ENCODE results near the gene DTHD1. TPM values are rescaled to one million over a fixed set of nuclear protein-coding genes. Genes with fewer than 3 reads are reported as not detected.

Gene DTHD1
- polyA plus RNA-seq, 1 donor (not counting 4 experiments of a cell fraction or from before 2014, with no cell fraction given) = not detected

DNA sequence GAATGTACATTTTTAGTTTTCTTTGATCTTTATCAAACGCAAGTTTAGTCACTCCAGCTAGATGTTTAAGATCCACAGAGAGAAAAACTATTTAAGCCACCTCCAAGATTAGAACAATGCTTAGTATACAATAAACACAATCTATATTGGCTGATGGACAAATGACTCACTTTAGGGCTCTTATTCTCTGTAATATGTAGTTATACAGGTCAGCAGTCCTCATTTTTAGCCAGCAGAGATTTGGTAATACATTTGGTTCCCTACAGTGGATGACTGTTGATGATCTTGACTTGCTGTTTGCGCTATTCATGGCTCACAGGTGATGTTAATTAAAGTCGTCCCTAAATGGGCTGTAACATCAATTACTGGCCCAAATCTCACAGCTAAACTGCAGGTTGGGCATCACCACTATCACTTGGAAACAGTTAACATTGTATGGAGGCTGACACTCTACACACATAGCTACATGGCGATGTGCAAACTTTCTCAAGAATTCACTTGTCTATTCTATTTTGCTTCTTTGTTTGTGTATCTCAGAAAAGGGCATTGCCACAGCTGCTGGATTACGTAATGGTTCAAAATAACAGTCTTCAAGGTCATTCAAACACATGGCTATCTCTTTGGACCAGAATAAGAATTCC is 11.8 kb upstream of the DTHD1 start:
- Histone ChIP-seq H3K4me2 (ENCODE audit: control insufficient read depth, extremely low read depth, insufficient read depth, low read depth, low read length) (no peak overlapping the region), H3K9me1 (ENCODE audit: control insufficient read depth, extremely low read depth, insufficient read depth, low read length) (no peaks in the 10 kb centered on the region), H3K27ac (ENCODE audit: control insufficient read depth, insufficient read depth, low read length) (no peak overlapping the region), H3K27me3 (ENCODE audit: control insufficient read depth, extremely low read depth, insufficient read depth, low read length) (no peaks in the 10 kb centered on the region), H2AFZ (ENCODE audit: control insufficient read depth, low read length) (no peak overlapping the region), H4K20me1 (ENCODE audit: control insufficient read depth, extremely low read depth, insufficient read depth, low read length) (no peaks in the 10 kb centered on the region), H3K36me3 (ENCODE audit: control insufficient read depth in 2 of 2, extremely low read depth in 1 of 2, insufficient read depth in 2 of 2, low read length in 2 of 2) (no peaks in the 10 kb centered on the region), H3K9me3 (ENCODE audit: control insufficient read depth, low read depth, low read length) (no peaks in the 10 kb centered on the region), H3K4me3 (ENCODE audit: control insufficient read depth in 2 of 3, extremely low read depth in 1 of 3, insufficient read depth in 2 of 3, low read depth in 1 of 3, low read length in 3 of 3) (no peak overlapping the region), H3K9ac (ENCODE audit: control insufficient read depth, extremely low read depth, insufficient read depth, low read length) (no peak overlapping the region), H3K79me2 (ENCODE audit: control insufficient read depth, insufficient read depth, low read length) (no peaks in the 10 kb centered on the region), H3K4me1 (ENCODE audit: control insufficient read depth, extremely low read depth, insufficient read depth, low read length) (peaks cover 3% of the 10 kb centered on the region)
- DNase-seq (ENCODE audit: low read depth, low spot score) (no peak), FAIRE-seq (no peak)
- dilution Hi-C loops (cut with MboI; ENCODE audit: extremely low pct_ligation_motif_present, low sequenced_read_pairs) = no loop called here
- TF ChIP-seq EZH2 (IDR thresholded peaks at IDR 0.05; ENCODE audit: low read length) = no peak
- TF ChIP-seq CTCF (optimal IDR thresholded peaks at IDR 0.05 in 1 of 3, IDR thresholded peaks at IDR 0.05 in 1 of 3, conservative IDR thresholded peaks at IDR 0.05 in 1 of 3; ENCODE audit: extremely low read depth in 1 of 3, insufficient read depth in 2 of 3, low read length in 3 of 3) = no peak

DNA sequence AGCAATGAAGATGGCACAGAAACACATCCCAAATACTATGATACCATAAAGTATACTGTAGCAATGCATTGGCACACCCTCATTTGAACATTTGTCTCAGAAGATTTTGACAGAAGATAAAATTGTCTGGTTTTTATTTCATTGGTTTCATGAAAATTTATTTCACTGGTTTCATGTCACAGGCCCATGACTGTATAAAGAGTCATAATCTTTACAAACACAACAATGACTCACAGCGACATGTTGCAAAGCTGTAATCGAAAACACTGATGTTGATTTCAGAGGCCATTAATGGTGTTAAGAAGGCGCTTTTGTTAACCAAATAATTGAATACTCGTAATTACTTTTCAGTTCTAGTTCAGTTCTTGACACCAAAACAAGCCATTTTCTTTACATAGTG is 8.1 kb upstream of the DTHD1 start:
- no peaks in the 10 kb centered on the region for H3K79me2 ChIP-seq (ENCODE audit: control insufficient read depth, insufficient read depth, low read length)
- dilution Hi-C loops (cut with MboI; ENCODE audit: extremely low pct_ligation_motif_present, low sequenced_read_pairs) = no loop called here
- FAIRE-seq = no peak
- no peak overlapping the region for H3K4me2 ChIP-seq (ENCODE audit: control insufficient read depth, extremely low read depth, insufficient read depth, low read depth, low read length)
- H3K36me3 ChIP-seq (ENCODE audit: control insufficient read depth in 2 of 2, extremely low read depth in 1 of 2, insufficient read depth in 2 of 2, low read length in 2 of 2) = no peaks in the 10 kb centered on the region
- TF ChIP-seq EZH2 (IDR thresholded peaks at IDR 0.05; ENCODE audit: low read length) = no peak
- no peak for TF ChIP-seq CTCF (optimal IDR thresholded peaks at IDR 0.05 in 1 of 3, IDR thresholded peaks at IDR 0.05 in 1 of 3, conservative IDR thresholded peaks at IDR 0.05 in 1 of 3; ENCODE audit: extremely low read depth in 1 of 3, insufficient read depth in 2 of 3, low read length in 3 of 3)
- peaks cover 4% of the 10 kb centered on the region for H3K4me1 ChIP-seq (ENCODE audit: control insufficient read depth, extremely low read depth, insufficient read depth, low read length)
- H3K9me3 ChIP-seq (ENCODE audit: control insufficient read depth, low read depth, low read length) = no peaks in the 10 kb centered on the region
- H4K20me1 ChIP-seq (ENCODE audit: control insufficient read depth, extremely low read depth, insufficient read depth, low read length) = no peaks in the 10 kb centered on the region
- peak overlapping the region; percentile 3 for H3K27ac ChIP-seq (ENCODE audit: control insufficient read depth, insufficient read depth, low read length)
- H3K4me3 ChIP-seq (ENCODE audit: control insufficient read depth in 2 of 3, extremely low read depth in 1 of 3, insufficient read depth in 2 of 3, low read depth in 1 of 3, low read length in 3 of 3) = no peak overlapping the region
- no peak overlapping the region for H2AFZ ChIP-seq (ENCODE audit: control insufficient read depth, low read length)
- DNase-seq (ENCODE audit: low read depth, low spot score) = no peak
- no peaks in the 10 kb centered on the region for H3K27me3 ChIP-seq (ENCODE audit: control insufficient read depth, extremely low read depth, insufficient read depth, low read length)
- H3K9me1 ChIP-seq (ENCODE audit: control insufficient read depth, extremely low read depth, insufficient read depth, low read length) = no peaks in the 10 kb centered on the region
- no peak overlapping the region for H3K9ac ChIP-seq (ENCODE audit: control insufficient read depth, extremely low read depth, insufficient read depth, low read length)

All from keratinocyte (primary cell).